Tibial artery (tissue), 4 donors: ENCODE measurements around the gene NCF4.

Experiments used
- DNase-seq, 2 donors: peaks; one replicate each; pipeline ENCODE4 v3.0.0-alpha.2; 2019
- H3K27ac ChIP-seq, 2 donors: fragments of 200-600 bp; sonication (generic) in 1 of 2; 1 replicate in 1 of 2; 2 replicates in 1 of 2; pipeline ENCODE4 v1.5.1; 2018 to 2019; ENCODE audit warnings: mild to moderate bottlenecking in 1 of 2
- H3K27me3 ChIP-seq, 2 donors: fragments of 200-600 bp; sonication (generic) in 1 of 2; one replicate each; pipeline versions ENCODE4 v1.5.1 to v1.6.0; 2016 to 2019
- H3K36me3 ChIP-seq, 3 donors: fragments of 200-600 bp; sonication (generic) in 2 of 3; one replicate each; pipeline ENCODE4 v1.5.1; 2016 to 2019; ENCODE audit warnings: mild to moderate bottlenecking in 2 of 3
- H3K4me1 ChIP-seq, 4 donors: fragments of 200-600 bp; sonication (generic) in 2 of 4; 1 replicate in 3 of 4; 2 replicates in 1 of 4; pipeline ENCODE4 v1.5.1; 2016 to 2019
- H3K4me3 ChIP-seq, 2 donors: fragments of 200-600 bp; sonication (generic) in 1 of 2; 1 replicate in 1 of 2; 2 replicates in 1 of 2; pipeline ENCODE4 v1.5.1; 2018 to 2019; ENCODE audit warnings: mild to moderate bottlenecking in 2 of 2
- H3K9me3 ChIP-seq, 3 donors: fragments of 200-600 bp; sonication (generic) in 1 of 3; one replicate each; pipeline ENCODE4 v1.5.1; 2016 to 2019
- intact Hi-C: fragments of 100-400 bp; cut with DNase I; formaldehyde crosslinking; loops from one replicate; pipeline ENCODE4 v1.15.0; 2023; ENCODE audit warnings: low total_unique reads
- TF ChIP-seq, protein P1 (sequence below), 2 experiments: fragments of 200-600 bp in 1 of 2; fragments of 450-650 bp in 1 of 2; IDR thresholded peaks; one replicate each; pipeline ENCODE4 v1.5.1; 2017 to 2019; ENCODE audit warnings: antibody characterized with exemption in 2 of 2, mild to moderate bottlenecking in 1 of 2, moderate library complexity in 1 of 2

Gene NCF4

DNA sequence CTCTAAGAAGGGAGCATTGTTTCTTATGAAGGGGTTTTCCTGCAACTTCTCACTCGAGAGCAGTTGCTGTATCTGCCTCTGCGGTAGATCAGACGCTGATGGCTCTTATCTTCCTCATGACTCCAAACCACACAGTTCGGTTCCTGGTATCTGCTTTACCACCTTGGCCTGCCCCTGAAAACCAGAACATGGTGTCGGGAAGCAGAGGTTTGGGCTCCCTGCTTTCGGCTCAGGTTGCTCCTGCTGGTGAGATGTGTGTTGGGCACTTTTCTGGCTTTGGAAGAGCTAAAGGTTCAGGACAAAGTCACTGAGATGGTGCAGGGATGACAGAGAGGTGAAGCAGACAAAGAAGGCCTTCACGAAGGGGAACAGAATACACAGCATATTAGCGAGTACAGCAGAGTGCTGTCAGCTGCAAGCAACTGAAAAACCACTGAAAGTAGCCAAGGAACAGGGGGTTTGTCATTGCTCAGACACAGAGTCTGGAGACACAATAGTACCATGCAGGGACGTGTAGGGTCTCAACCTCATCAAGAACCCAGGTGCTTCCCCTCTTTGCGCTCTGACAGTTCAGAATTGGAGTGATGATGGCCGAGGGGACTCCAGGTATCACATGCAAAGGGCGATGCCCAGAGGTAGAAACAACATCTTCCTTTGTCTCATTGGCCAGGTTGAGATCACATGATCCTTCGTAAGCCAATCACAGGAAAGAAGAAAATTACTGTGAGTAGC, 40.8 kb downstream of the NCF4 start:
- H3K4me3 ChIP-seq, result no peak overlapping the region
- no peaks in the 10 kb centered on the region for H3K4me1 ChIP-seq
- TF ChIP-seq, protein P1, sequence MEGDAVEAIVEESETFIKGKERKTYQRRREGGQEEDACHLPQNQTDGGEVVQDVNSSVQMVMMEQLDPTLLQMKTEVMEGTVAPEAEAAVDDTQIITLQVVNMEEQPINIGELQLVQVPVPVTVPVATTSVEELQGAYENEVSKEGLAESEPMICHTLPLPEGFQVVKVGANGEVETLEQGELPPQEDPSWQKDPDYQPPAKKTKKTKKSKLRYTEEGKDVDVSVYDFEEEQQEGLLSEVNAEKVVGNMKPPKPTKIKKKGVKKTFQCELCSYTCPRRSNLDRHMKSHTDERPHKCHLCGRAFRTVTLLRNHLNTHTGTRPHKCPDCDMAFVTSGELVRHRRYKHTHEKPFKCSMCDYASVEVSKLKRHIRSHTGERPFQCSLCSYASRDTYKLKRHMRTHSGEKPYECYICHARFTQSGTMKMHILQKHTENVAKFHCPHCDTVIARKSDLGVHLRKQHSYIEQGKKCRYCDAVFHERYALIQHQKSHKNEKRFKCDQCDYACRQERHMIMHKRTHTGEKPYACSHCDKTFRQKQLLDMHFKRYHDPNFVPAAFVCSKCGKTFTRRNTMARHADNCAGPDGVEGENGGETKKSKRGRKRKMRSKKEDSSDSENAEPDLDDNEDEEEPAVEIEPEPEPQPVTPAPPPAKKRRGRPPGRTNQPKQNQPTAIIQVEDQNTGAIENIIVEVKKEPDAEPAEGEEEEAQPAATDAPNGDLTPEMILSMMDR (IDR thresholded peaks at IDR 0.05), result no peak
- intact Hi-C loops, result no loop called here
- H3K9me3 ChIP-seq, result peaks cover 0 to 7% (median 0%) of the 10 kb centered on the region in 3 donors
- DNase-seq, result no peak
- H3K36me3 ChIP-seq, result no peaks in the 10 kb centered on the region
- no peak overlapping the region for H3K27ac ChIP-seq
- H3K27me3 ChIP-seq, result peaks cover 0 to 20% of the 10 kb centered on the region in 2 donors

DNA sequence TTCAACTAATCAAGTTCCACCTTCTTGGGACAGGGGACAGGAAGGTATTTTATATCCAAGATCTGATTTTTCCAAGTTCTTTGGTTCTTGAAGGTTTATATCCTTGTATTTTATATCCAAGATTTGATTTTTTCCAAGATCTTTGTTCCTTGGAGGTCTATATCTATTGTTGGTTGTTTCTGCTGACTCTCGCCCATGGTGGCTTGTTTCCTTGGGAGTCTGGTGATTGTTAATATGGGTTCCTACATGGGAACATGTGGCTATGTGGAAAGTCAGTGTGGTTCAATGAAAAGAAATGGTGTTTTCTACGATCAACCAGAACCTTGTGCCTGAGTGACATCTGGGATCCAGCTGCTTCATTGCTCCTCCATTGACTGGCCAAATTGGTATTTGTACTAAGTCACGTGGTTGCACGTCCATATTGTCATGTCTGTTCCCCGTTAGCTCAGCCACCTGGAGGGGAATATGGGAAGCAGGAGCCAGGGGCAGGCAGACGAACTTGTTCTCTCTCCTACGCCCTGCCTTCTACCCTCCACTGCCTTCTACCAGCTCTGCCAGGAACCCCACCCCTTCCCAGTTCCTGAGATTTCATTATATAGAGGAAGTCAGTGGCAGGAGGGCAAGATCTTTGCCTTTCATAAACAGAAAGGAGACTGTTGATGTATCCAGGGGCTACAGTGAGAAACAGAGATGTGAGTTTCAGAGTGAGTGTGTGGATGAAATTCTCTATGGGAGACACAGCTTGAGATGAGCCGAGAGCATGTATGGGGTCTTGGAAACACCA, 41.5 kb downstream of the NCF4 start:
- intact Hi-C loops, result no loop called here
- Histone ChIP-seq H3K9me3 (peaks cover 0 to 7% (median 0%) of the 10 kb centered on the region in 3 donors), H3K27ac (no peak overlapping the region), H3K4me3 (no peak overlapping the region), H3K4me1 (no peaks in the 10 kb centered on the region), H3K36me3 (no peaks in the 10 kb centered on the region), H3K27me3 (peaks cover 0 to 20% of the 10 kb centered on the region in 2 donors)
- peak in 1 of 2 donors; percentile 39 for DNase-seq
- TF ChIP-seq, protein P1 (IDR thresholded peaks at IDR 0.05), result no peak

DNA sequence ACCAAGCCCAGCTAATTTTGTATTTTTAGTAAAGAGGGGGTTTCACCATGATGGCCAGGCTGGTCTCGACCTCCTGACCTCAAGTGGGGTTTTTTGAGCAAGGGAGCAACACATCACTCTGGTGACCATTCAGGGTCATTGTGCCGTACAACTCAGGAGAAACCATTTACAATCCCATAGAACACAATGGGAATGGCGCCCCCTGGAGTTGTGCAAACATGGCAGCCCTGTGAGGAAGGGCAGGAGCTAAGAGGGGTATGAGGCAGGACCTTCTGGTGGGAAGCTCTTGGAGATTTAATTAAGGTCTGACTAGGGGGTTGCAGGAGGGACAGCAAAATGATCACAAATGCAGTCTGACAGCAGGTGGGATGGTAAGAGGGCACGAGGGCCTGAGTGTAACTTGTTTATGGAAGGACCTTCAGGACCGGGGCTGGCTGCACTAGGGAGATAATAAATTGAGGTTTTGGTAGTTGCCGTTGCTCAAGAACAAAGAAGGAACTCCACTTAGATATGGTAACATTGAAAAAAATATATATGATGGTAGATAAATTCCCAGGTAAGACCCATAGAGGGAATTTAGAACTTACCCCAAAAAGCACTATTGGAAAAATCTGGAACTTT, 43.6 kb downstream of the NCF4 start:
- Histone ChIP-seq H3K27me3 (peaks cover 0 to 18% of the 10 kb centered on the region in 2 donors), H3K27ac (no peak overlapping the region), H3K9me3 (peaks cover 0 to 7% (median 0%) of the 10 kb centered on the region in 3 donors), H3K36me3 (no peaks in the 10 kb centered on the region), H3K4me1 (no peaks in the 10 kb centered on the region), H3K4me3 (no peak overlapping the region)
- intact Hi-C loops, result no loop called here
- no peak for DNase-seq
- TF ChIP-seq, protein P1 (IDR thresholded peaks at IDR 0.05), result no peak

DNA sequence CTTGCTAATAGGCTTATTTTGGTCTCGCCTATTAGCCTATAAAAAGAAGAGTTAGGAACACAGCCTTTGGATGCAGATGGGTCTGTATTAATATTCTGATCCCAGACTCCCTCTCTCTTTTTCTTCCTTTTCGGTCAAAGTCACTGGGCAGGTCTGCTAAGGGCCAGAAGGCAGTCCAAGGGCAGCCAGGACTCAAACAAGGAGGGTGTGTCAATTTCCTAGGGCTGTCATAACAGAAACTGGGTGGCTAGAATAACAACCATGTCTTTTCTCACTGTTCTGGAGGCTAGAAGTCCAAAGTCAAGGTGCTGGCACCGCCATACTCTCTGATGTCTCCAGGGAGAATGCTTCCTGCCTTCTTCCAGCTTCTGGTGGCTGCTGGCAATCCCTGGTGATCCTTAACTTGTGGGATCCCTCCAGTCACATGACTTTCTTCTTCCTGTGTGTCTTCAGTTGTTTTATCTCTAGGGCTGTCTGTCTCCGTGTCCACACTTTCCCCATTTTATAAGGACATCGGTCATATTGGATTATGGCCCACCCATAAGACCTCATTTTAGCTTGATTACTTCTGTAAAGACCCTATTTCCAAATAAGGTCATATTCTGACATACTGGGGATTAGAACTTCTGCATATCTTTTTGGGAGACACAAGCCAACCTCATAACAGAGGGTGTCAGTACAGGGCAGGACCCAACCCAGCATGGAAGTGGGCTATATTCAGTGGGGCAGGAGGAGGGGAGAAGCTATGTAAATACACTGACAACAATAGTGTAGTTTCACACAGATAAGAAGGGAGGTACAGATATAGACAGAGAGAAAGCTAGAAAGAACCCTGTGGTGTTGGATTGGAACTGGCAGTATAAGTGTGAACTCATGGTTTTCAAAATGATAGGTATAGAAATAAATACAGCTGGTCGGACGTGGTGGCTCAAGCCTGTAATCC, 46.7 kb downstream of the NCF4 start:
- Histone ChIP-seq H3K27me3 (peaks cover 0 to 9% of the 10 kb centered on the region in 2 donors), H3K4me3 (no peak overlapping the region), H3K4me1 (no peaks in the 10 kb centered on the region), H3K27ac (no peak overlapping the region), H3K9me3 (peaks cover 0 to 2% (median 0%) of the 10 kb centered on the region in 3 donors), H3K36me3 (no peaks in the 10 kb centered on the region)
- no peak for DNase-seq
- intact Hi-C loops, result no loop called here
- TF ChIP-seq, protein P1 (IDR thresholded peaks at IDR 0.05), result no peak

DNA sequence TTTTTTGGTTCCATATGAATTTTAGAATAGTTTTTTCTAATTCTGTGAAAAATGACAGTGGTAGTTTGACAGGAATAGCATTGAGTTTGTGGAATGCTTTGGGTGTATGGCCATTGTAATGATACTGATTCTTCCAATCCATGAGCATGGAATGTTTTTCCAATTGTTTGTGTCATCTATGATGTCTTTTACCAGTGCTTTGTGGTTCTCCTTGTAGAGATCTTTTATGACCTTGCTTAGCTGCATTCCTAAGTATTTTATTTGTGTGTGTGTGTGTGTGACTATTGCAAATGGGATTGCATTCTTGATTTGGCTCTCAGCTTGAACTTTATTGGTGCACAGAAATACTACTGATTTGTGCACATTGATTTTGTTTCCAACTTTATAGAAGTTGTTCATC, 49.7 kb downstream of the NCF4 start:
- intact Hi-C loops, result no loop called here
- no peak for DNase-seq
- TF ChIP-seq, protein P1 (IDR thresholded peaks at IDR 0.05), result no peak
- H3K4me3 ChIP-seq, result no peak overlapping the region
- H3K9me3 ChIP-seq, result no peaks in the 10 kb centered on the region
- peaks cover 0 to 9% of the 10 kb centered on the region in 2 donors for H3K27me3 ChIP-seq
- no peak overlapping the region for H3K27ac ChIP-seq
- no peaks in the 10 kb centered on the region for H3K36me3 ChIP-seq
- no peaks in the 10 kb centered on the region for H3K4me1 ChIP-seq
